HG03469 (cell line): ENCODE results near the gene TRAF3IP1.

Source experiments
- ATAC-seq: cut with Tn5 transposase; IDR thresholded peaks from one replicate; pipeline ENCODE4 v1.9.1; 2021; ENCODE audit warnings: mild to moderate bottlenecking, moderate library complexity, moderate number of reproducible peaks; ENCODE audit not compliant: unreplicated experiment

The TRAF3IP1 gene

GRCh38 chr2:238287737-238288649 is 32.3 kb upstream of the TRAF3IP1 start, which contains the start of gene PER2:
Gene PER2 (minus strand): TSS chr2:238288610. CDS start chr2:238277936, 10,674 bp downstream.
- ATAC-seq: no peak

- peak; percentile 73 for ATAC-seq
Measured at GRCh38 chr2:238288650-238289573, 31.4 kb upstream of the TRAF3IP1 start.

GRCh38 chr2:238289574-238289973 is 30.7 kb upstream of the TRAF3IP1 start:
- ATAC-seq: no peak

- ATAC-seq: no peak
Measured at GRCh38 chr2:238290091-238290509, 30.2 kb upstream of the TRAF3IP1 start.

- ATAC-seq: no peak
Measured at GRCh38 chr2:238290715-238291549, 29.4 kb upstream of the TRAF3IP1 start.

GRCh38 chr2:238291550-238292281 is 28.6 kb upstream of the TRAF3IP1 start:
- ATAC-seq: no peak

GRCh38 chr2:238294046-238294392 is 26.3 kb upstream of the TRAF3IP1 start:
- ATAC-seq: no peak

GRCh38 chr2:238294393-238295143 is 25.8 kb upstream of the TRAF3IP1 start:
- no peak for ATAC-seq

- ATAC-seq: no peak
Measured at GRCh38 chr2:238295144-238296112, 24.9 kb upstream of the TRAF3IP1 start.

GRCh38 chr2:238296638-238297457 is 23.5 kb upstream of the TRAF3IP1 start:
- ATAC-seq: no peak

GRCh38 chr2:238299803-238300202 is 20.5 kb upstream of the TRAF3IP1 start:
- no peak for ATAC-seq

GRCh38 chr2:238302087-238302486 is 18.2 kb upstream of the TRAF3IP1 start:
- ATAC-seq: no peak

GRCh38 chr2:238302751-238303150 is 17.6 kb upstream of the TRAF3IP1 start:
- ATAC-seq: no peak

GRCh38 chr2:238304116-238304515 is 16.2 kb upstream of the TRAF3IP1 start:
- no peak for ATAC-seq

- ATAC-seq: no peak
Measured at GRCh38 chr2:238305092-238305862, 15.0 kb upstream of the TRAF3IP1 start.

GRCh38 chr2:238305965-238306671 is 14.2 kb upstream of the TRAF3IP1 start:
- ATAC-seq: no peak
